Measurements from ENCODE around the gene GLS. TPM values are rescaled to one million over a fixed set of nuclear protein-coding genes. Genes with fewer than 3 reads are reported as not detected.

Gene GLS
- total and polyA plus RNA-seq, 9 of the 15 experiments (the other 6 are each of a cell fraction or from before 2014, with no cell fraction given) = 13.7 to 77.5 (median 48.2) TPM

- TF ChIP-seq, protein P1, sequence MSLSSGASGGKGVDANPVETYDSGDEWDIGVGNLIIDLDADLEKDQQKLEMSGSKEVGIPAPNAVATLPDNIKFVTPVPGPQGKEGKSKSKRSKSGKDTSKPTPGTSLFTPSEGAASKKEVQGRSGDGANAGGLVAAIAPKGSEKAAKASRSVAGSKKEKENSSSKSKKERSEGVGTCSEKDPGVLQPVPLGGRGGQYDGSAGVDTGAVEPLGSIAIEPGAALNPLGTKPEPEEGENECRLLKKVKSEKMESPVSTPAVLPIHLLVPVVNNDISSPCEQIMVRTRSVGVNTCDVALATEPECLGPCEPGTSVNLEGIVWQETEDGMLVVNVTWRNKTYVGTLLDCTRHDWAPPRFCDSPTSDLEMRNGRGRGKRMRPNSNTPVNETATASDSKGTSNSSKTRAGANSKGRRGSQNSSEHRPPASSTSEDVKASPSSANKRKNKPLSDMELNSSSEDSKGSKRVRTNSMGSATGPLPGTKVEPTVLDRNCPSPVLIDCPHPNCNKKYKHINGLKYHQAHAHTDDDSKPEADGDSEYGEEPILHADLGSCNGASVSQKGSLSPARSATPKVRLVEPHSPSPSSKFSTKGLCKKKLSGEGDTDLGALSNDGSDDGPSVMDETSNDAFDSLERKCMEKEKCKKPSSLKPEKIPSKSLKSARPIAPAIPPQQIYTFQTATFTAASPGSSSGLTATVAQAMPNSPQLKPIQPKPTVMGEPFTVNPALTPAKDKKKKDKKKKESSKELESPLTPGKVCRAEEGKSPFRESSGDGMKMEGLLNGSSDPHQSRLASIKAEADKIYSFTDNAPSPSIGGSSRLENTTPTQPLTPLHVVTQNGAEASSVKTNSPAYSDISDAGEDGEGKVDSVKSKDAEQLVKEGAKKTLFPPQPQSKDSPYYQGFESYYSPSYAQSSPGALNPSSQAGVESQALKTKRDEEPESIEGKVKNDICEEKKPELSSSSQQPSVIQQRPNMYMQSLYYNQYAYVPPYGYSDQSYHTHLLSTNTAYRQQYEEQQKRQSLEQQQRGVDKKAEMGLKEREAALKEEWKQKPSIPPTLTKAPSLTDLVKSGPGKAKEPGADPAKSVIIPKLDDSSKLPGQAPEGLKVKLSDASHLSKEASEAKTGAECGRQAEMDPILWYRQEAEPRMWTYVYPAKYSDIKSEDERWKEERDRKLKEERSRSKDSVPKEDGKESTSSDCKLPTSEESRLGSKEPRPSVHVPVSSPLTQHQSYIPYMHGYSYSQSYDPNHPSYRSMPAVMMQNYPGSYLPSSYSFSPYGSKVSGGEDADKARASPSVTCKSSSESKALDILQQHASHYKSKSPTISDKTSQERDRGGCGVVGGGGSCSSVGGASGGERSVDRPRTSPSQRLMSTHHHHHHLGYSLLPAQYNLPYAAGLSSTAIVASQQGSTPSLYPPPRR (CRISPR knock-in tag; IDR thresholded peaks at IDR 0.05; ENCODE audit: borderline replicate concordance) = no peak
- TF ChIP-seq PHF21A (IDR thresholded peaks at IDR 0.05; ENCODE audit: borderline replicate concordance, low read depth) (no peak), CBX2 (IDR thresholded peaks at IDR 0.05; ENCODE audit: insufficient read depth, low read length, poor library complexity, severe bottlenecking) (no peak), MBD1 (CRISPR knock-in tag; IDR thresholded peaks at IDR 0.05) (no peak), LEF1 (IDR thresholded peaks at IDR 0.05) (peak; percentile 69; the same call in 1 of the 2 replicates), STAT6 (CRISPR knock-in tag; IDR thresholded peaks at IDR 0.05) (no peak), ARID3B (CRISPR knock-in tag; IDR thresholded peaks at IDR 0.05; ENCODE audit: borderline replicate concordance) (no peak), COPS2 (conservative IDR thresholded peaks at IDR 0.05) (no peak), ELF2 (CRISPR knock-in tag; IDR thresholded peaks at IDR 0.05) (no peak), ZMIZ1 (IDR thresholded peaks at IDR 0.05; ENCODE audit: low read depth in 2 of 2, low read length in 2 of 2) (no peak)
- TF ChIP-seq, protein P2, sequence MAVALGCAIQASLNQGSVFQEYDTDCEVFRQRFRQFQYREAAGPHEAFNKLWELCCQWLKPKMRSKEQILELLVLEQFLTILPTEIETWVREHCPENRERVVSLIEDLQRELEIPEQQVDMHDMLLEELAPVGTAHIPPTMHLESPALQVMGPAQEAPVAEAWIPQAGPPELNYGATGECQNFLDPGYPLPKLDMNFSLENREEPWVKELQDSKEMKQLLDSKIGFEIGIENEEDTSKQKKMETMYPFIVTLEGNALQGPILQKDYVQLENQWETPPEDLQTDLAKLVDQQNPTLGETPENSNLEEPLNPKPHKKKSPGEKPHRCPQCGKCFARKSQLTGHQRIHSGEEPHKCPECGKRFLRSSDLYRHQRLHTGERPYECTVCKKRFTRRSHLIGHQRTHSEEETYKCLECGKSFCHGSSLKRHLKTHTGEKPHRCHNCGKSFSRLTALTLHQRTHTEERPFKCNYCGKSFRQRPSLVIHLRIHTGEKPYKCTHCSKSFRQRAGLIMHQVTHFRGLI (CRISPR knock-in tag; IDR thresholded peaks at IDR 0.05) = no peak
These were observed 15.9 kb downstream of the GLS start (continued) for GRCh38 chr2:190896477-190896876.

All from K562 (cell line).